ENCODE measurements around the gene KASH5.

Gene KASH5

DNA sequence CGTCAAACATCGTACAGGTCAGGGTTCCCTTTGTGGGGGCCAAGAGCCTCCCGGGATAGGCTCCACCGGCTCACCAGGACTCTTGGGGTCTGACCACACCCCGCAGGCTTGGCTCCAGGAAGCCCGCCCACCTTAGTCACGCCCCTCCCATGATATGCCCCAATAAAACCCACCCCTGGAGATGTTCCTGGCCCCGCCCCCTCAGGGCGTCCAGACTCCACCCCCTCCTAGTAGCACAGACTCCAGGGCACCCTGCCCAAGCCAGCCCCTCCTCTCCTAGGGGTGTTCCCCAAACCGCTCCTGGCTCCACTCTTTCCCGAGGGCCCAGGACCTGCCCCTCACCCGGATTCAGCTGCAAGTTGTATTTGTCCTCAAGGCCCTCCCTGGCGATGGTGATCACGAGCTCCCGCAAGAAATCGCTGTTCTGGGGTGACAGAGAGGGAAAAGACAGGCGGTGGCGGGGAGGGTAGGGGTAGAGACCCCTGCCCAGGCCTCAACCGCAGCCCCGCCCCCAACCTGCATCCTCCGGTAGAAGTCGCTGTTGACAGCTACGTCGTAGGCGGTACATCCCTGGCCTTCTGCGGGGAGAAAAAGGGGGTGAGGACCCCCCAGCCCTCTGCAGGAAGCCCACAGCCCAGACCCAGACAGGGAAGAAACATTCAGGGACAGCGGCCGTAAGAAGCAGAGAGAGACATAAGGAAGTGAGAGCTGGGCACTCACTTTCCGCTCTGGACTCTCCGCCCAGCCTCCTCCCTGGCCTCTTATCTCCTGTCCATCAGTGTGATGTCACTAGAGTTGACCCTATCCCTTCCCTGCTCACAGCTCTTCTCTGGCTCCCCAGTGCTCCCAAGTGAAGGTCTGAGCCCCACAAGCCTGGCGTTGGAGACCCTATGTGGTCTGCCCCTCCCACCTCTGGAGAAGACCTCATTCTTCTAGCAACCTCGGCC is 59.7 kb downstream of the KASH5 start (continued):
- TF ChIP-seq GLI4 (tag by site-specific recombination; IDR thresholded peaks at IDR 0.05) (no peak), ZNF174 (tag by site-specific recombination; IDR thresholded peaks at IDR 0.05) (no peak), ZXDB (tag by site-specific recombination; IDR thresholded peaks at IDR 0.05) (peak; percentile 43; the same call in 1 of the 2 replicates), GLIS1 (tag by site-specific recombination; IDR thresholded peaks at IDR 0.05) (peak; percentile 20; the same call in 1 of the 2 replicates), ZNF561 (tag by site-specific recombination; IDR thresholded peaks at IDR 0.05; ENCODE audit: borderline replicate concordance) (no peak), ZNF785 (tag by site-specific recombination; IDR thresholded peaks at IDR 0.05) (no peak), KLF16 (tag by site-specific recombination; IDR thresholded peaks at IDR 0.05) (peak; percentile 27; the same call in 1 of the 2 replicates), KLF1 (tag by site-specific recombination; IDR thresholded peaks at IDR 0.05) (peak; percentile 86), SP2 (tag by site-specific recombination; IDR thresholded peaks at IDR 0.05) (peak; percentile 80), ZNF837 (tag by site-specific recombination; IDR thresholded peaks at IDR 0.05) (no peak), HIC1 (tag by site-specific recombination; IDR thresholded peaks at IDR 0.05) (no peak), KLF9 (tag by site-specific recombination; IDR thresholded peaks at IDR 0.05; ENCODE audit: low read depth) (peak; percentile 77), ZBTB1 (tag by site-specific recombination; IDR thresholded peaks at IDR 0.05) (no peak)

- H3K4me1 ChIP-seq (ENCODE audit: control insufficient read depth, insufficient read depth, low read length) = no peaks in the 10 kb centered on the region
- TF ChIP-seq KLF17 (tag by site-specific recombination; IDR thresholded peaks at IDR 0.05) (no peak), ZNF677 (tag by site-specific recombination; IDR thresholded peaks at IDR 0.05) (no peak), ZXDB (tag by site-specific recombination; IDR thresholded peaks at IDR 0.05) (no peak; the same call in 1 of the 2 replicates), ZNF341 (tag by site-specific recombination; IDR thresholded peaks at IDR 0.05; ENCODE audit: low read depth) (peak; percentile 54), ZNF596 (tag by site-specific recombination; IDR thresholded peaks at IDR 0.05) (no peak), ZNF707 (tag by site-specific recombination; IDR thresholded peaks at IDR 0.05) (no peak), SCRT1 (tag by site-specific recombination; IDR thresholded peaks at IDR 0.05; ENCODE audit: borderline replicate concordance) (no peak)
- TF ChIP-seq, protein P1, sequence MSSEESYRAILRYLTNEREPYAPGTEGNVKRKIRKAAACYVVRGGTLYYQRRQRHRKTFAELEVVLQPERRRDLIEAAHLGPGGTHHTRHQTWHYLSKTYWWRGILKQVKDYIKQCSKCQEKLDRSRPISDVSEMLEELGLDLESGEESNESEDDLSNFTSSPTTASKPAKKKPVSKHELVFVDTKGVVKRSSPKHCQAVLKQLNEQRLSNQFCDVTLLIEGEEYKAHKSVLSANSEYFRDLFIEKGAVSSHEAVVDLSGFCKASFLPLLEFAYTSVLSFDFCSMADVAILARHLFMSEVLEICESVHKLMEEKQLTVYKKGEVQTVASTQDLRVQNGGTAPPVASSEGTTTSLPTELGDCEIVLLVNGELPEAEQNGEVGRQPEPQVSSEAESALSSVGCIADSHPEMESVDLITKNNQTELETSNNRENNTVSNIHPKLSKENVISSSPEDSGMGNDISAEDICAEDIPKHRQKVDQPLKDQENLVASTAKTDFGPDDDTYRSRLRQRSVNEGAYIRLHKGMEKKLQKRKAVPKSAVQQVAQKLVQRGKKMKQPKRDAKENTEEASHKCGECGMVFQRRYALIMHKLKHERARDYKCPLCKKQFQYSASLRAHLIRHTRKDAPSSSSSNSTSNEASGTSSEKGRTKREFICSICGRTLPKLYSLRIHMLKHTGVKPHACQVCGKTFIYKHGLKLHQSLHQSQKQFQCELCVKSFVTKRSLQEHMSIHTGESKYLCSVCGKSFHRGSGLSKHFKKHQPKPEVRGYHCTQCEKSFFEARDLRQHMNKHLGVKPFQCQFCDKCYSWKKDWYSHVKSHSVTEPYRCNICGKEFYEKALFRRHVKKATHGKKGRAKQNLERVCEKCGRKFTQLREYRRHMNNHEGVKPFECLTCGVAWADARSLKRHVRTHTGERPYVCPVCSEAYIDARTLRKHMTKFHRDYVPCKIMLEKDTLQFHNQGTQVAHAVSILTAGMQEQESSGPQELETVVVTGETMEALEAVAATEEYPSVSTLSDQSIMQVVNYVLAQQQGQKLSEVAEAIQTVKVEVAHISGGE (tag by site-specific recombination; conservative IDR thresholded peaks at IDR 0.05; ENCODE audit: low read depth) = no peak
- POLR2A ChIA-PET = interaction anchor here (1.0 kb wide), 1 partner anchor 45 kb away, joined by 3 read pairs; no protein-coding TSS in a partner anchor
- no peaks in the 10 kb centered on the region for H3K9me3 ChIP-seq (ENCODE audit: control insufficient read depth, insufficient read depth, low read depth, low read length)
- peaks cover 17 to 45% of the 10 kb centered on the region in 2 experiments for H3K36me3 ChIP-seq (ENCODE audit: control insufficient read depth in 2 of 2, insufficient read depth in 1 of 2, low read length in 2 of 2)
- no peak overlapping the region for H3K4me3 ChIP-seq (ENCODE audit: low read depth, low read length)
- no peak overlapping the region; the same call in 1 of the 2 replicates for H3K27ac ChIP-seq (ENCODE audit: extremely low read depth, low read depth, low read length)
- CTCF ChIA-PET = interaction anchor here (0.6 to 1.3 kb wide), 7 partner anchors 25 to 223 kb away, joined by 3 to 6 read pairs (median 4); no protein-coding TSS in a partner anchor
Observed at GRCh38 chr19:49448432-49448786, 60.4 kb downstream of the KASH5 start.

All from HEK293 (cell line).